HEK293 (cell line): ENCODE results near the gene CFAP90.

ENCODE experiments used
- CTCF ChIA-PET: fragments of 350-600 bp; formaldehyde crosslinking; extraction: SDS; loops from one replicate; lab custom pipeline; 2021; ENCODE audit warnings: antibody characterized with exemption; lab: Yijun Ruan, JAX
- POLR2A ChIA-PET: fragments of 300-600 bp; formaldehyde crosslinking; extraction: SDS; loops from one replicate; lab custom pipeline; 2020; ENCODE audit warnings: antibody characterized with exemption, inconsistent platforms; lab: Yijun Ruan, JAX
- H3K27ac ChIP-seq: fragments of 200-500 bp; sonication (Bioruptor generic); 2 replicates; pipeline ENCODE4 v1.5.1; 2014; ENCODE audit warnings: low read depth, low read length, control low read depth, inconsistent platforms; ENCODE audit errors: extremely low read depth
- H3K36me3 ChIP-seq, 2 experiments: fragments of 200-500 bp in 1 of 2; sonication (Bioruptor generic) in 1 of 2; 1 replicate in 1 of 2; 2 replicates in 1 of 2; pipeline ENCODE4 v1.5.1; 2014 to 2017; ENCODE audit warnings: inconsistent platforms in 2 of 2, low read length in 2 of 2; ENCODE audit not compliant: control insufficient read depth in 2 of 2, insufficient read depth in 1 of 2
- H3K4me1 ChIP-seq: fragments of 200-500 bp; sonication (Bioruptor generic); 2 replicates; pipeline ENCODE4 v1.5.1; 2014; ENCODE audit warnings: mild to moderate bottlenecking, low read length, inconsistent platforms; ENCODE audit not compliant: control insufficient read depth, insufficient read depth
- H3K4me3 ChIP-seq: 2 replicates; pipeline ENCODE4 v1.5.1; 2011; ENCODE audit warnings: low read depth, mild to moderate bottlenecking, control low read depth, low read length, moderate library complexity
- H3K9me3 ChIP-seq: fragments of 200-500 bp; sonication (Bioruptor generic); 2 replicates; pipeline ENCODE4 v1.5.1; 2014; ENCODE audit warnings: low read depth, low read length, inconsistent platforms; ENCODE audit not compliant: control insufficient read depth, insufficient read depth
- GFI1B ChIP-seq: fragments of 450-650 bp; formaldehyde crosslinking; IDR thresholded peaks from 2 replicates; pipeline ENCODE4 v1.5.1; 2016; ENCODE audit warnings: missing biosample characterization, missing genetic modification characterization
- KLF8 ChIP-seq: fragments of 450-650 bp; formaldehyde crosslinking; IDR thresholded peaks from 2 replicates; pipeline ENCODE4 v1.5.1; 2016; ENCODE audit warnings: missing biosample characterization, missing genetic modification characterization
- MZF1 ChIP-seq: fragments of 450-650 bp; formaldehyde crosslinking; IDR thresholded peaks from 2 replicates; pipeline ENCODE4 v1.5.1; 2017; ENCODE audit warnings: missing biosample characterization, missing genetic modification characterization, borderline replicate concordance
- PRDM10 ChIP-seq: fragments of 450-650 bp; formaldehyde crosslinking; IDR thresholded peaks from 2 replicates; pipeline ENCODE4 v1.5.1; 2016; ENCODE audit warnings: missing biosample characterization, missing genetic modification characterization
- SETDB1 ChIP-seq: IDR thresholded peaks from one replicate; pipeline ENCODE4 v1.6.1; 2017; ENCODE audit warnings: mild to moderate bottlenecking, low read length, moderate library complexity, mixed read lengths; ENCODE audit not compliant: insufficient read length
- ZBTB20 ChIP-seq: fragments of 450-650 bp; formaldehyde crosslinking; IDR thresholded peaks from 2 replicates; pipeline ENCODE4 v1.5.1; 2016; ENCODE audit warnings: missing biosample characterization, missing genetic modification characterization
- ZBTB44 ChIP-seq: fragments of 450-650 bp; IDR thresholded peaks from 2 replicates; pipeline ENCODE4 v1.5.1; 2018; ENCODE audit warnings: missing biosample characterization, mild to moderate bottlenecking, missing genetic modification characterization
- ZFP37 ChIP-seq: fragments of 450-650 bp; formaldehyde crosslinking; IDR thresholded peaks from 2 replicates; pipeline ENCODE4 v1.5.1; 2016; ENCODE audit warnings: missing biosample characterization, missing genetic modification characterization
- ZNF112 ChIP-seq: fragments of 450-650 bp; formaldehyde crosslinking; IDR thresholded peaks from 2 replicates; pipeline ENCODE4 v1.5.0; 2017; ENCODE audit warnings: missing biosample characterization, missing genetic modification characterization
- ZNF140 ChIP-seq: fragments of 450-650 bp; formaldehyde crosslinking; IDR thresholded peaks from 2 replicates; pipeline ENCODE4 v1.5.1; 2016; ENCODE audit warnings: missing biosample characterization, missing genetic modification characterization
- ZNF148 ChIP-seq: fragments of 450-650 bp; formaldehyde crosslinking; IDR thresholded peaks from 2 replicates; pipeline ENCODE4 v1.5.0; 2017; ENCODE audit warnings: missing biosample characterization, missing genetic modification characterization, borderline replicate concordance
- ZNF18 ChIP-seq: fragments of 450-650 bp; formaldehyde crosslinking; IDR thresholded peaks from 2 replicates; pipeline ENCODE4 v1.5.1; 2016; ENCODE audit warnings: missing biosample characterization, missing genetic modification characterization
- ZNF433 ChIP-seq: fragments of 450-650 bp; formaldehyde crosslinking; IDR thresholded peaks from 2 replicates; pipeline ENCODE4 v1.5.1; 2016; ENCODE audit warnings: missing biosample characterization, missing genetic modification characterization, low read depth
- ZNF473 ChIP-seq: fragments of 450-650 bp; formaldehyde crosslinking; IDR thresholded peaks from 2 replicates; pipeline ENCODE4 v1.5.1; 2017; ENCODE audit warnings: missing biosample characterization, missing genetic modification characterization
- ZNF513 ChIP-seq: fragments of 450-650 bp; IDR thresholded peaks from 2 replicates; pipeline ENCODE4 v1.5.1; 2018; ENCODE audit warnings: missing biosample characterization, missing genetic modification characterization
- ZNF549 ChIP-seq: fragments of 450-650 bp; IDR thresholded peaks from 2 replicates; pipeline ENCODE4 v1.5.1; 2018; ENCODE audit warnings: missing biosample characterization, missing genetic modification characterization, mild to moderate bottlenecking, inconsistent platforms, moderate library complexity
- ZNF624 ChIP-seq: fragments of 450-650 bp; formaldehyde crosslinking; IDR thresholded peaks from 2 replicates; pipeline ENCODE4 v1.5.1; 2017; ENCODE audit warnings: missing biosample characterization, missing genetic modification characterization
- ZNF776 ChIP-seq: fragments of 450-650 bp; formaldehyde crosslinking; IDR thresholded peaks from 2 replicates; pipeline ENCODE4 v1.5.0; 2017; ENCODE audit warnings: missing biosample characterization, missing genetic modification characterization, borderline replicate concordance

The CFAP90 gene

GRCh38 chr5:7884491-7885267, 33.7 kb upstream of the CFAP90 start:
- Histone ChIP-seq H3K36me3 (peaks cover 46 to 91% of the 10 kb centered on the region in 2 experiments), H3K27ac (no peak overlapping the region), H3K4me3 (no peak overlapping the region), H3K9me3 (no peaks in the 10 kb centered on the region), H3K4me1 (no peaks in the 10 kb centered on the region)
- POLR2A ChIA-PET, result no interaction called here
- CTCF ChIA-PET, result interaction anchor here (0.7 to 3.2 kb wide), 2 partner anchors 44 to 302 kb away, joined by 4 to 15 read pairs; no protein-coding TSS in a partner anchor
- TF ChIP-seq SETDB1 (no peak), ZNF112 (no peak), ZNF549 (no peak), ZNF433 (no peak), GFI1B (tag by site-specific recombination) (no peak), ZNF473 (tag by site-specific recombination) (no peak), ZNF18 (no peak), ZNF140 (tag by site-specific recombination) (no peak), KLF8 (tag by site-specific recombination) (no peak), MZF1 (no peak), ZNF624 (tag by site-specific recombination) (no peak), ZNF513 (tag by site-specific recombination) (no peak), ZBTB44 (no peak), ZFP37 (no peak), ZNF148 (tag by site-specific recombination) (no peak), PRDM10 (tag by site-specific recombination) (no peak), ZNF776 (tag by site-specific recombination) (no peak), ZBTB20 (no peak)
